OCI-LY7 (cell line): ENCODE results near the gene TAF1C. TPM values are rescaled to one million over a fixed set of nuclear protein-coding genes. Genes with fewer than 3 reads are reported as not detected.

Experiments used
- Bru-seq: library from RNA; stranded (reverse); fragments of 400-500 nt; gene quantifications from one replicate; lab custom pipeline; 2021; lab: Mats Ljungman, UMichigan
- BruChase-seq, 2 experiments: library from RNA; stranded (reverse); fragments of 400-500 nt; gene quantifications; one replicate each; lab custom pipeline; 2021; lab: Mats Ljungman, UMichigan
- BruUV-seq: library from RNA; stranded (reverse); fragments of 400-500 nt; replicated peaks from 2 replicates; lab custom pipeline; 2021; lab: Mats Ljungman, UMichigan
- CTCF ChIA-PET: fragments of 300-600 bp; sonication (Branson Sonifier 250); formaldehyde crosslinking; loops from one replicate; lab custom pipeline; 2022; ENCODE audit warnings: antibody characterized with exemption; ENCODE audit not compliant: unreplicated experiment; lab: Charles Lee
- POLR2A ChIA-PET: fragments of 300-600 bp; sonication (Branson Sonifier 250); formaldehyde crosslinking; loops from one replicate; lab custom pipeline; 2022; ENCODE audit warnings: antibody characterized with exemption; lab: Charles Lee
- DNase-seq: peaks from one replicate; pipeline ENCODE4 v3.0.0-alpha.2; 2015; ENCODE audit warnings: low spot score
- H2AFZ ChIP-seq: fragments of 200-600 bp; sonication (generic), shearing (Covaris generic); 2 replicates; pipeline ENCODE4 v1.6.1; 2014; ENCODE audit warnings: mild to moderate bottlenecking, antibody characterized with exemption, low read length, moderate library complexity
- H3K27ac ChIP-seq: fragments of 200-600 bp; sonication (generic); 2 replicates; pipeline ENCODE4 v1.5.1; 2014; ENCODE audit warnings: mixed run types, low read depth, mild to moderate bottlenecking, moderate library complexity, low read length, inconsistent platforms; ENCODE audit not compliant: poor library complexity, severe bottlenecking
- H3K36me3 ChIP-seq: fragments of 200-600 bp; sonication (generic); 2 replicates; pipeline ENCODE4 v1.6.1; 2014; ENCODE audit warnings: mild to moderate bottlenecking, antibody characterized with exemption, low read length, moderate library complexity, mixed read lengths; ENCODE audit not compliant: insufficient read depth
- H3K4me1 ChIP-seq: fragments of 200-600 bp; sonication (generic); 2 replicates; pipeline ENCODE4 v1.5.1; 2014; ENCODE audit warnings: mild to moderate bottlenecking, low read length; ENCODE audit not compliant: insufficient read depth, poor library complexity, severe bottlenecking
- H3K4me2 ChIP-seq: fragments of 200-600 bp; sonication (generic); 2 replicates; pipeline ENCODE4 v1.6.1; 2014; ENCODE audit warnings: mild to moderate bottlenecking, low read length
- H3K4me3 ChIP-seq: fragments of 200-600 bp; sonication (generic); 2 replicates; pipeline ENCODE4 v1.5.1; 2014; ENCODE audit warnings: mild to moderate bottlenecking, low read depth, low read length; ENCODE audit not compliant: poor library complexity, severe bottlenecking
- H3K79me2 ChIP-seq: fragments of 200-600 bp; sonication (generic); 2 replicates; pipeline ENCODE4 v1.6.1; 2016; ENCODE audit warnings: low read depth, mild to moderate bottlenecking, low read length, moderate library complexity, mixed read lengths; ENCODE audit not compliant: insufficient read depth
- H3K9me2 ChIP-seq: fragments of 200-600 bp; sonication (generic); 2 replicates; pipeline ENCODE4 v1.6.1; 2016; ENCODE audit warnings: mild to moderate bottlenecking, low read length, mixed read lengths; ENCODE audit not compliant: insufficient read depth
- H3K9me3 ChIP-seq: fragments of 200-600 bp; sonication (generic); 2 replicates; pipeline ENCODE4 v1.6.1; 2014; ENCODE audit warnings: mild to moderate bottlenecking, mixed run types, low read length, mixed read lengths
- H4K20me1 ChIP-seq: fragments of 200-600 bp; sonication (generic); 2 replicates; pipeline ENCODE4 v1.6.1; 2014; ENCODE audit warnings: mild to moderate bottlenecking, antibody characterized with exemption, low read length, moderate library complexity, mixed read lengths; ENCODE audit not compliant: insufficient read depth
- CTCF ChIP-seq: fragments of 200-600 bp; sonication (generic); conservative IDR thresholded peaks from 2 replicates; pipeline ENCODE4 v1.5.1; 2014; ENCODE audit warnings: mild to moderate bottlenecking, antibody characterized with exemption, low read length, moderate library complexity, mixed read lengths
- EZH2phosphoT487 ChIP-seq: fragments of 200-600 bp; sonication (generic); IDR thresholded peaks from 2 replicates; pipeline ENCODE4 v1.6.1; 2018; ENCODE audit warnings: low read depth, borderline replicate concordance, mild to moderate bottlenecking, mixed run types, antibody characterized with exemption, low read length, moderate library complexity, mixed read lengths
- intact Hi-C: fragments of 100-400 bp; cut with micrococcal nuclease; formaldehyde crosslinking; loops from one replicate; pipeline ENCODE4 v1.10.0; 2022; ENCODE audit not compliant: unreplicated experiment
- long read RNA-seq: library from polyadenylated mRNA; stranded (forward); transcript quantifications from one replicate; pipeline ENCODE4 v2.0.0, GENCODE V29; 2022
- total RNA-seq, 2 experiments: library from RNA; depleted of rRNA in 1 of 2; stranded (reverse); fragments of >200 nt in 1 of 2; shearing (Covaris generic) in 1 of 2; gene quantifications; 2 replicates each; pipeline ENCODE4 v1.2.3, GENCODE V29; 2014 to 2022

TAF1C gene, protein sequence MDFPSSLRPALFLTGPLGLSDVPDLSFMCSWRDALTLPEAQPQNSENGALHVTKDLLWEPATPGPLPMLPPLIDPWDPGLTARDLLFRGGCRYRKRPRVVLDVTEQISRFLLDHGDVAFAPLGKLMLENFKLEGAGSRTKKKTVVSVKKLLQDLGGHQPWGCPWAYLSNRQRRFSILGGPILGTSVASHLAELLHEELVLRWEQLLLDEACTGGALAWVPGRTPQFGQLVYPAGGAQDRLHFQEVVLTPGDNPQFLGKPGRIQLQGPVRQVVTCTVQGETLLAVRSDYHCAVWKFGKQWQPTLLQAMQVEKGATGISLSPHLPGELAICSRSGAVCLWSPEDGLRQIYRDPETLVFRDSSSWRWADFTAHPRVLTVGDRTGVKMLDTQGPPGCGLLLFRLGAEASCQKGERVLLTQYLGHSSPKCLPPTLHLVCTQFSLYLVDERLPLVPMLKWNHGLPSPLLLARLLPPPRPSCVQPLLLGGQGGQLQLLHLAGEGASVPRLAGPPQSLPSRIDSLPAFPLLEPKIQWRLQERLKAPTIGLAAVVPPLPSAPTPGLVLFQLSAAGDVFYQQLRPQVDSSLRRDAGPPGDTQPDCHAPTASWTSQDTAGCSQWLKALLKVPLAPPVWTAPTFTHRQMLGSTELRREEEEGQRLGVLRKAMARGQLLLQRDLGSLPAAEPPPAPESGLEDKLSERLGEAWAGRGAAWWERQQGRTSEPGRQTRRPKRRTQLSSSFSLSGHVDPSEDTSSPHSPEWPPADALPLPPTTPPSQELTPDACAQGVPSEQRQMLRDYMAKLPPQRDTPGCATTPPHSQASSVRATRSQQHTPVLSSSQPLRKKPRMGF
- total RNA-seq (2014; rRNA removed; shearing (Covaris generic)) (27.4 and 64.6 TPM in 2 replicates), total RNA-seq (2022) (62.5 and 66.1 TPM in 2 replicates), Bru-seq, nascent RNA (percentile 62 among the genes with signal in this experiment), BruChase-seq, experiment 1, labeled RNA remaining after a 6-hour chase (percentile 72 among the genes with signal in this experiment), BruChase-seq, experiment 2, labeled RNA remaining after a 2-hour chase (percentile 74 among the genes with signal in this experiment)
- long read RNA-seq, full-length matches to known transcripts, result 29 of 140 reads
- long read RNA-seq, partial matches to known transcripts, result 28 of 140 reads
- long read RNA-seq, other reads (novel, unspliced or antisense), result 83 of 140 reads

DNA sequence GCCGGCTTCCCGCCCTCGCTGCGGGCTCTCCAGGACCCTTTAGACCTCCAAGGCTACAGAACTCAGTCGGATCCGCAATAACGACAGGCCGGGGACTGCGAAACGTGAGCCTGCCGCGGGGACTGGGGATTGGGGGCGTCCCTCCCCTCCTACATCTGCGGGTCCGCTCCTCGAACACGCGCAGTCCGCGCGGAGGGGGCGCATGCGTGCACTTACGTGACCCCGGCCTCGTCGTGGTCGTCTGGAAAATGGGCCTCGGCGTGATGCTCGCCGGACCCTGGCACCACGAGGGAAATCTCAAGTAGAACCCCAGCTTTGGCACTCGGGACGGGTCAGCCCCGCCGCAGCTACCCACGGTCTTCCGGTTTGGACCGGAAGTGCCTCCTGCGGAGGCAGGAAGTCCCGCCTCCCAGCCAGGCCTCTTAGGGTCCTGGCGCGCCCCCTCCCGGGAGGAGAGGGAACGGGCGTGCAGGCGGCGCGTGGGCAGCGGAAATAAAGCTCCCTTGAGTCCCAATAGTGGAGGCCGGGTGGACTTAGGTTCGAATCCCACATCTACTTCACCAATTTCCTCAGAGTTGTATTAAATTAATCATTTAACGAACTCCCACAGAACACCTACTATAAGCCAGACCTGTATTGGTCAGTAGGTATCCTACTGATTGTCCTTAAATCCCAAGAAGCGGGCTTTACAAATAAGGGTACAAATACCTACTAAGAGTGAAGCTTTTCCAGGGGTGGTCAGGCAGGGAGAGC is at the start of gene TAF1C:
Gene TAF1C, minus strand, starts transcription at position 373 of the 753 bp plus-strand sequence. CDS start 2,069 bp downstream, outside the sequence.
- no TSS peak for BruUV-seq

More for the DNA sequence above, at the start of gene TAF1C:
- H2AFZ ChIP-seq, result peak within 1 kb of the TSS; percentile 99
- ChIA-PET CTCF (interaction anchor here (0.9 to 1.9 kb wide), 7 partner anchors 75 to 477 kb away, joined by 3 to 11 read pairs (median 3); no protein-coding TSS in a partner anchor), POLR2A (interaction anchor here (0.7 to 0.9 kb wide), 2 partner anchors 18 to 172 kb away, joined by 3 read pairs; no protein-coding TSS in a partner anchor)
- H3K9me3 ChIP-seq, result no peaks in the 10 kb centered on the region
- H3K36me3 ChIP-seq, result peaks cover 32% of the 10 kb centered on the region; the same call in 1 of the 2 replicates
- H3K27ac ChIP-seq, result peak within 1 kb of the TSS; percentile 40
- intact Hi-C loops, result loop anchor here (1.0 to 5.0 kb wide), 2 partner anchors 40 to 103 kb away; partner anchors contain the start of genes DNAAF1 and HSDL1
- peaks cover 9% of the 10 kb centered on the region for H3K4me1 ChIP-seq
- peak within 1 kb of the TSS; percentile 63 for H3K4me2 ChIP-seq
- no peaks in the 10 kb centered on the region for H3K9me2 ChIP-seq
- H4K20me1 ChIP-seq, result no peaks in the 10 kb centered on the region
- peaks cover 21% of the 10 kb centered on the region; the same call in 1 of the 2 replicates for H3K79me2 ChIP-seq
- TF ChIP-seq EZH2phosphoT487 (no peak), CTCF (peak; percentile 92)
- peak; percentile 96 for DNase-seq
- H3K4me3 ChIP-seq, result peak within 1 kb of the TSS; percentile 96
